ENCODE data around the gene ABT1. TPM values are rescaled to one million over a fixed set of nuclear protein-coding genes. Genes with fewer than 3 reads are reported as not detected.

The ABT1 gene
- total RNA-seq (2022; extraction: Qiagen RNA extraction; ENCODE audit: low read depth): 10.5 to 14.3 TPM (median 13.2 TPM) in 5 replicates

GRCh38 chr6:26596579-26597388 lies at the start of gene ABT1:
Gene ABT1 (plus strand): TSS chr6:26596953. CDS start chr6:26596983, 30 bp downstream.

Other genes starting within 250 kb of the ABT1 start
- gene BTN3A2, start 231.8 kb upstream of the ABT1 start, total RNA-seq (2022; extraction: Qiagen RNA extraction; ENCODE audit: low read depth): 3.1 to 5.4 TPM (median 3.8 TPM) in 5 replicates
- gene BTN2A2, start 213.8 kb upstream of the ABT1 start, total RNA-seq (2022; extraction: Qiagen RNA extraction; ENCODE audit: low read depth): 5.8 to 7.4 TPM (median 6.7 TPM) in 5 replicates
- gene BTN3A1, start 194.7 kb upstream of the ABT1 start, total RNA-seq (2022; extraction: Qiagen RNA extraction; ENCODE audit: low read depth): 2.6 to 3.8 TPM (median 3.0 TPM) in 5 replicates
- gene BTN3A3, start 156.4 kb upstream of the ABT1 start, total RNA-seq (2022; extraction: Qiagen RNA extraction; ENCODE audit: low read depth): 0.51 to 1.3 TPM (median 0.88 TPM) in 5 replicates
- gene BTN2A1, start 139.0 kb upstream of the ABT1 start, total RNA-seq (2022; extraction: Qiagen RNA extraction; ENCODE audit: low read depth): 16.8 to 22.0 TPM (median 20.7 TPM) in 5 replicates
- not detected in 5 replicates for gene BTN1A1, start 96.7 kb upstream of the ABT1 start, total RNA-seq (2022; extraction: Qiagen RNA extraction; ENCODE audit: low read depth)
- gene HMGN4, start 58.6 kb upstream of the ABT1 start, total RNA-seq (2022; extraction: Qiagen RNA extraction; ENCODE audit: low read depth): 60.1 to 96.5 TPM (median 77.4 TPM) in 5 replicates
- 4.9 to 8.3 TPM (median 6.4 TPM) in 5 replicates for gene ZNF322, start 62.8 kb downstream of the ABT1 start, total RNA-seq (2022; extraction: Qiagen RNA extraction; ENCODE audit: low read depth)